Fibroblast of peridontal ligament (primary cell): ENCODE data around the gene RTP3.
"Not testable (repeated sequence)": the region's sequence is repeated elsewhere in the genome, so short reads cannot be mapped to it uniquely, and the experiment has no call there.

Experiments
- DNase-seq: peaks from one replicate; pipeline ENCODE4 v3.0.0-alpha.2; 2010; ENCODE audit errors: extremely low read depth

RTP3 gene

DNA sequence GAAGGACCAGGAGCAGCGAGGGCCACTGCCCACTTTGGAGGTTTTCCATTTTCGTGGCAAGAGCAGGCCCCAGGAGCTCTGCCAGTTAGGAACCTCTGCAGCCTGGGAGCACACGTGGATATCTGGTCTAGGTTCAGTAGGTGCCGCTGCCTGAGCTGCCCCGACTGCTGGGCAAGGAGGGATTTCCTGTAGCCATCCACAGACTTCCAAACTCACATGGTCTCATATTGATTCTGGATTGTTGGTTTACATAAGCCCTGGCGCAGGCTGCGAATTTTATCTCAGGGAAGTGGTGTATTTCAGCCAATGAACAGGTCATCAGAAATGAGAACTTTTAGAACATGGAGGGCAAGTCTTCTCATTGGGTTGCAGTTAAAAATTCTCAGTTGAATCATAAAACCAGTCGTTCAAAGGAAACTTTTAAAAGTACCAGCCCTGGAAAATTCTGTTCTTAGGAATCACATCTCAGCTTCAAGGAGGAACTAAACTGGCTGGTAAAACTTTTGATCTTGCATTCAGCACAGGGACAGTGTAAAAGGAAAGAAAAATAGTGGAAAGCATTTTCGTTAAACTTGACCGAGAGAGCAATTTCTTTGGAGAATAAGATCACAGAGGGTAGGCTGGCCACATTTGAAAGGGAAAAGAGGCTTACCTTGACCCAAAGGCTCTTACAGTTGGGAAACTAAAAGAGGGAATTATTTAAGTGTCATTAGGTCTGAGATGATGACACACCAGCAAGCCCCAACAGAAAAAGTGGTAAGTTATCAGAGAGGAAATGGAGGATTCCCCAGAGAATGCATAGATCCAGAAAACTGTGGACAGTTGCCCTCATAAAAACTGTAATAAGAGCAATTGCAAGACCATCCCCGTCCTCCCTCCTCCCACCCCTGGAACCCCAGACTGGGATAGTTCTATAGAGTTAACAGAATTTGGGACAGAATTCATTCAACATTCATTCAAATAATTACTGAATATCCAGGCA, 6.4 kb upstream of the RTP3 start:
- DNase-seq: no peak

DNA sequence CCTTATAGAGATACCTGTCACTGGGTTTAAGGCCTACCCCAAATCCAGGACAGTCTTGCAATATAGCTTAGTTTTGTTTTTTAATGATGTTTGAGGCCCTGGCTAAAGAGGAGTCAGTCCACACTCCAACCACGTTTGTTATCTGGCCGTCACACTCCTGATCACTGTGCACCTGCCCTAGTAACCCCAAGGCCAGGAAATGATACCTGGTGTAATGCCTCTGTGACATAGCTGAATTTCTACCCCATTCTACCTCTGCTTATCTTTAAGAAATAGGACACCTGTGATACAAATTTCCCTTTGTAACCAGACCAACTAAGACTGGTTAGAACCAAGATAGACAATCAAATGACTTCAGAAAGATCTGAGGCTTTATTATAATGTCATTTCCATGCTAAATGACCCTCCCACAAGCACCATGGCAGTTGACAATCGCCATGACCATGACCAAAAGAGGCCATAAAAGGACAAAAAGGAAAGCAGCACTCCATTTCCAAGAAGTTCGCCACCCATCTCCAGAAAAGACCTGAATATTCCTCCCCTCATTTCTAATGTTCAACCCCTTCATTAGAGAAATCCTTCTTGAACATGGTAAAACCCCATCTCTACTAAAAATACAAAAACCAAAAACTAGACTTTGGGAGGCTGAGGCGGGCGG, 4.8 kb upstream of the RTP3 start:
- no peak for DNase-seq

DNA sequence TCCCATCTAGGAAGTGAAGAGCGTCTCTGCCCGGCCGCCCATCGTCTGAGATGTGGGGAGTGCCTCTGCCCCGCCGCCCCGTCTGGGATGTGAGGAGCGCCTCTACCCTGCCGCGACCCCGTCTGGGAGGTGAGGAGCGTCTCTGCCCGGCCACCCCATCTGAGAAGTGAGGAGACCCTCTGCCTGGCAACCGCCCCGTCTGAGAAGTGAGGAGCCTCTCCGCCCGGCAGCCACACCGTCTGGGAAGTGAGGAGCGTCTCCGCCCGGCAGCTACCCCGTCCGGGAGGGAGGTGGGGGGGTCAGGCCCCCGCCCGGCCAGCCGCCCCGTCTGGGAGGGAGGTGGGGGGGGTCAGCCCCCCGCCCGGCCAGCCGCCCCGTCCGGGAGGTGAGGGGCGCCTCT, 3.3 kb upstream of the RTP3 start:
- not testable (repeated sequence) for DNase-seq

DNA sequence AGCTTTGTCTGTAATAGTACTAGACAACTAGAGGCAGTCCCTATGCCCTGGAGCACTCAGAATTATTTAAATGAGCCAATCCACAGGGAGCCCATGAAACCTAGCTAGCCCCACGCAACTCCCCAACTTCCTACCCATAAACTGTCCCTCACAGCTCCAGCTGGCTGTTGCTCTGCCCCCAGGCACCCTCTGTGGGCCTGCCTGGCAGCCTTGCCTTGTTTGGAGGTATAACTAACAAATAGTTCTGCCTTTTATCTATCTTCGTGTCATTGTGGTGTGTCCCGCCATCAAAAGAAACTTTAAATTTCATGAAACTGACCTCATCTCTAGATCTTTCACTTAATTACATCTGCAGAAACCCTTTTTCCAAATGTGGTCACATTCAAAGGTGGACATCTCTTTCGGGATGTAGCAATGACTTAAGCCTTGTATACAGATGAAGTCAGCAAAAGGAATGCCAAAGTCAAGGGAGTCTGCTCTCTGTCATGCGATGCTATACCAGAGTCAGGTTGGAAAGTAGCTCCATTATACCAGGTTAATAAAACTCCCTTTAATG, 1.8 kb upstream of the RTP3 start:
- peak; percentile 80 for DNase-seq

DNA sequence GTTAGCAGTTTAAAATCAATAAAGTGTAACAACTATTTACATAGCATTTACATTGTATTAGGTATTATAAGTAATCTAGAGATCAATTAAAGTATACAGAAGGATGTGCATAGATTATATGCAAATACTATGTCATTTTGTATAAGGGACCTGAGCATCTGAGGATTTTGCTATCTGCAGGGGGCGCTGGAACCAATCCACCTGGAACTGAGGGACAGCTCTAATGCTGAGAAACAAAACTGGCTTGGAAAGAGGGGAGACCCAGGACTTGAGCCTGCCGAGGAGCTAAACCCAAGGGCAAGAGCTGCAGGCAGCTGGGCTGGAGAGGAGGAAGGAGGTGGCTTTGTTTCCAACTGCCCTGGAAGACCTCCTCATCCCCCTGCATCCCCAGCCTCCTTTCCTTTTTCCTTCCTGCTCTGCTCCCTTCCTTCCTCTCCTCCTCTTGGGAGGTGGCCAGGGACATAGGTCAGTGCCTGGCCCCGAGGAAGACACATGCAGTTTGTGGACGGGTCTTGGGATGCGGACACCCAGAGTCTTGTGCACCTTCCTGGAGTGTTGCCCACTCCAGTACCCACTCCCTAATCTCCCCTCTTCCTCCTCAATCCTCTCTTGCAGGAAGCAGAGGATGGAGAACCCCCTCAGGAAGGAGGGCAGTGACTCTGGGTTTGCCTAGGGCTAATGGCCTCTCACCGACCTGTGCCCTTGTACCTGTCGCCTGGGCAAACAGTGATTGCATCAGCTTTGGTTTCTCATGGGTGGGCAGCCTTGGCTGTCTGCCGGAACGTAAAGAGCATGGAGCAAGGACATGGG, 825 bp upstream of the RTP3 start:
- no peak for DNase-seq

DNA sequence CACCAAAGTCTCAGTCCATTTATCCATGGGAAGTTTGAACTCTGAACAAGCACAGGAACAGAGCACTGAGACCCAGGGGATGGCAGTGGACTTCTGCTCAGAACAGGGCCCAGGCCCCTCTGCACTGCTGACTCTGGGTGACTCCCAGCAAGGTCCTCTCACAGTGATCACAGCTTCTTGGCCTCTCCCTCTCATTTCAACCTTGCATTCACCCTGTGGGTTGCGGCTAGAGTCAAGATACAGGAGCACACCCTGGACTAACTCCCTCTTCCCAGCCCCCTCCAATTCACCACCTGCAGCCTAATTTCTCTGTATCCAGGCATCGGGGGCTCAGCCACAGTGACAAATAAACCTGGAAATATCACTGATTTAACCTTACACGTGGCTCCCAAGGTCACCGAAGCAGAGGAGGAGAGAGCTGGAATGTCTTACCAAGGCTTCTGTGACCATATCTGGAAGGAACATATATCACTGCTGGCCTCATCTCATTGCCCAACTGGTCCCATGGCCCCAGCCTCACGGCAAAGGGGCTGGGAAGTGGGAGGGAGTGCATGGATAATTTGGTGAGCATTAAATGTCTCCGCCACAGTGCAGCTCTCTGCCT, 1.2 kb downstream of the RTP3 start:
- no peak for DNase-seq

DNA sequence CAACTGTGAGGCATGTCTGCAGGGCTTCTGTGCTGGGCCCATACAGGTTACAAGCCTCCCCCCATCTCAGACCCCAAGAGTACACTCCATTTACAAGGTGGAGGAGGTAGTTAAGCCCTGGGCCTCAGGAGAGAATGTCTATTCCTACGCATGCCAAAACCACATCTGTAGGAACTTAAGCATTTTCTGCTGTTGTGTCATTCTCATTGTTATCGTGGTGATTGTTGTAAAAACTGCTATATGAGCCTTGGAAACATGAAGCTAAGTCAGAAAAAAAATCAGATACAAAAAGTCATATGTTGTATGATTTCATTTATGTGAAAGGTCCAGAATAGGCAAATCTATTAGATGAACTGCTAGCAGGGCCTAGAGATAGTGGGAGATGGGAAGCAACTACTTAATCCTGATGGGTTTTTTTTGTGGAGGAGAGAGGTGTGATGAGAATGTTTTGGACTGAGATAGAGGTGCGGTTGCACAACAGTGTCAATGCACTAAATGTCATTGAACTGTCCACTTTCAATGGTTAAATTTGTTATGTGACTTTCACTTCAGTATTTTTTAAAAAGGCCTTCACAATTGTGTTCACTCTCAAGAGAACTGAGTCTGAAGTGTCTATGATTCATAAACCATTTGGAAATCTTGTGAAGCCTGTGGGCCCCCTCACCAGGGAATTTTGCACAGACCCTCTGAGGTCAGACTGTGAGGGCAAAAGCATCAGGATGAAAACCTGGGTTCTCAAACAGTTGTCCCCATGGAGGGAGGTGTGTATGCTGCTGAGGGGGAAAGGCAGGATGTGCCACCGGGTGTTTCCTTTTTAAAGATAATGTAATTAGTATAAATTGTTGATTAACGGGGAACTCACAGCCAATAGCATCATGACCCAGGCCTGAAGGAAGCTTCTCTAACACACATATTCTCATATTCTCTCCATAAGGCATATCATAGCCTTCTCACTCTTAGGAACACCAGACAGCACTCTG, 3.2 kb downstream of the RTP3 start:
- peak; percentile 83 for DNase-seq

DNA sequence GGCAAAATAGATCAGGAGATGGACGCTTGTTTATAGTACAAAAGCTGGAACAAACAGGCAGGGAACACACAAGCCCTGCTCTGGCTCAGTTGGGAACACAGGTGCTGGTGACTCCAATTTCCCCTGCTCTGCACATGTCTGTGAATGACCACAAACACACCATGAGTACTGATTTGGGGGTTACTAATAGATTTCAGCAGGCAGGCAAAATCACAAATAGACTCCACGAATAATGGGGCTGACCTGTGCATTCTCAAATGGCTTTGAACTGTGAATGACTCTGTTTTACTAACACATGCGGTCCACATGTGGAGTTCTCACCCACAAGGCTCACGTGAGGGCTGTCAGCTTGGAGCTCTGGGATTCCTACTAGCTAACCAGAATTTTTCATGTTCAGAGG, 3.9 kb downstream of the RTP3 start:
- no peak for DNase-seq

DNA sequence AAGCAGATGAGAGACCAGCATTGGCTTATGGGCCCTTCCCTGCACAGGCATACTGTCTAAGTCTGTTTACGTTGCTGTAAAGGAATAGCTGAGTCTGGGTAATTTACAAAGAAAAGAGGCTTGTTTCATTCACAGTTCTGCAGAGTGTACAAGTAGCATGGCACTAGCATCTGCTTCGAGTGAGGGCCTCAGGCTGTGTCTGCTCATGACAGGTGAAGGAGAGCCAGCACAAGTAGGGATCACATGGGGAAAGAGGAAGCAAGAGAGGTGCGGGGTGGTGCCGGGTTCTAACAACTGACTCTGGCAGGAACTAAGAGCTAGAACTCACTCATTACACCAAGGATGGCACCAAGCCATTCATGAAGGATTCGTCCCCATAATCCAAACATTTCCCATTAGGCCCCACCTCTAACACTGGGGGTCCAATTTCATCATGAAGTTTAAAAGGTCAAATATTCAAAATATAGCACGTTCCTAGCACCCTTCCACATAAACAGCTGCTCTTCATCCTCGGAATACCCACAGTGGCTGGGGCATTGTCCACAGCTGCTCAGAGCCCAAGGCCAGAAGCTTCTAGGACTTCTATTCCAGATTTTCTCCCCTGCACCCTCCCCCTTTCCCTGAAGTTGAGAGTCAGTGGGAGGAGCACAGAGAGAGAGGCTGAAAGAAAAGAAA, 5.6 kb downstream of the RTP3 start:
- DNase-seq: no peak

DNA sequence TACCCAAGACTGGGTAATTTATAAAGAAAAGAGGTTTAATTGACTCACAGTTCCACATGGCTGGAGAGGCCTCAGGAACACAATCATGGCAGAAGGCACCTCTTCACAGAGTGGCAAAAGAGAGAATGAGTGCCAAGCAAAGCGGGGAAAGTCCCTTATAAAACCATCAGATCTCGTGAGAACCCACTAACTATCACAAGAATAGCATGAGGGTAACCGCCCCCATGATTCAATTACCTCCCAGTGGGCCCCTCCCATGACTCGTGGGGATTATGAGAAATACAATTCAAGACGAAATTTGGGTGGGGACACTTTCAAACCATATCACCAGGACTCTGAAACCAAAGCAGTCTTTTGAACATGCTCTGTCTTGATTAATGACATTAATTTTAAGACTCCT, 7.0 kb downstream of the RTP3 start:
- DNase-seq: no peak

DNA sequence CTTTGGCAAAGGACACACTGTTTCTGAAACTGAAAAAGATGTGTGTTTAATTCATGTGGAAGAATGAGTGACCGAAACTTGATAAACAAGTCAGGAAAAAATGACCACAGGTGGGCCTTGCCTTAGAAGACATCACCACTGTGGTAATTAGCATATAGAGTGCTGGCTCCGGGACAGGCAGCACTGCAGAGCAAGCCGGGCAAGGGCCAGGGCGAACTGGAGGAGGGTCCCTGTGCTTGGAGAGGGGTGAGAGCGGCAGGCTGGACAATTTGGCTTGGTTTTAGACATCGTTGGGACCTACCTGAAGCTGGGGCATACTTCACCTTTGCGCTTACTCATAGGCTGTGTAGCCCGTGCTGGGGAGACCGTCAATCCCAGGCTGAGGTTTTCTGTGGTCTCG, 8.2 kb downstream of the RTP3 start:
- DNase-seq: no peak

DNA sequence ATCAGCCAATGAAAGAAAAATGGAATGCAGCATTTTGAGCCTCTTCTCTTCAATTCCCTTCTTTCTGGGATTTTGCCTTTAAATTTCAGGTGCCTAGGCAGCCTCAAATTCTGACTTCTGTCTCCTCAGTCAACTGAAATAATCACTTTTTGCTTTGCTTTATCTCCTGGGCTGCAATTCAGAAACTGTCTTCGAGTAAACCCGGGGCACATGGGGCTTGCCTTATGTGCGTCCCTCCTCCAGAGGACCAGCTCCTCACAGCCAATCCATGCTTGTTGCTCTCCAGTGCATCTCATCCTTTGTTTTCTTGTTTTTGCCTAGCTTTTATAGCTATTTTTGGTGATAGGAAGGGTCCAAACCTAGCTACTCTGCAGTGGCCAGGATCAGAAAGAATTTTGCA, 8.8 kb downstream of the RTP3 start:
- no peak for DNase-seq

DNA sequence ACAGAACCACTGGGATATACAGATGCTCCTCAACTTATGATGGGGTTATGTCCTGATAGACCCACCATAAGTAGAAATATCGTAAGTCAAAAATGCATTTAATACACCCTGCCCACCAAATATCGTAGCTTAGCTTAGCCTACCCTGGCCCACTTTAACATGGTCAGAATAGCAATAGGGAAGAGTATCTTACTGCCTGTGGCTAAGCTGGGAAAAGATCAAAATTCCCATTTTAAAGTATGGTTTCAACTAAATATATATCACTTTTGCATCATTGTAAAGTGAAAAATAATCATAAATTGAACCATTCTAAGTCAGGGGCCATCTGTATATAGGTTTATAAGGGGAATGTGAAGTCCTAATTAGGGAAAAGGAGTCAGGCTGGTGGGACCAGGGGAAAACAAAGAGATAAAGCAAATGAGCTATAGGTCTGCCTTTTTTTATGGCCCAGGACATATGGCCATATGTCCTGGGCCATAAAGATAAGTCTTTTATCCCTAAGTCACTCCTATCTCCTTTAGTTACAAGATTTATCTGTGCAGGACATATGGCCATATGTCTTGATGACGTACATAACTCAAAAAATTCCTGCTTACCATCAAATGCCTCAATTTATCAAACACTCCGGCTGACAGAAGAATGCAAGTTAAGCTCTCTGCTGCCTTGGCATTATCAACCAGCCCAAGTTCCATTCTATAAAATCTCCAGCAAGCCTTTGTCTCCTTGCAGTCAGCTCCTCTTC, 11.2 kb downstream of the RTP3 start:
- no peak for DNase-seq

DNA sequence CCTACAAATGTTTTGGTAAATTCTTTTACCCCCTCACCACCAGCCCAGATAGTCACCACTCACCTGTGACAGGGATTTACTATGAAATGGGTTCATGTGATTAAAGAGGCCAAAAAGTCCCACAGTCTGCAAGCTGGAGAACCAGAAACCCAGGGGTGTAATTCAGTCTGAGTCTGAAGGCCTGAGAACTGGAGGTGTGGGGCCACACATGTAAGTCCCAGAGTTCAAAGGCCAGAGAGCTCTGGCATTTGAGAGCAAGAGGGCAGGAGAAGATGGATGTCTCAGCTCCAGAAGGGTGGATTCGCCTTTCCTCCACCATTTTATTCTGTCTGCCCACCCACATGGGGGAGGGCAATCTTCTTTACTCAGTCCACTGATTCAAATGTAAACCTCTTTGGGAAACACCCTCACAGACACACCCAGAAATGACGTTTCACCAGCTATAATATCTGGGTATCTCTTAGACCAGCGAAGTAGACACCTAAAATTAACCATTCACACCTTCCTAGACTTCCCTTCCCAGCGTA, 11.9 kb downstream of the RTP3 start:
- DNase-seq: no peak

DNA sequence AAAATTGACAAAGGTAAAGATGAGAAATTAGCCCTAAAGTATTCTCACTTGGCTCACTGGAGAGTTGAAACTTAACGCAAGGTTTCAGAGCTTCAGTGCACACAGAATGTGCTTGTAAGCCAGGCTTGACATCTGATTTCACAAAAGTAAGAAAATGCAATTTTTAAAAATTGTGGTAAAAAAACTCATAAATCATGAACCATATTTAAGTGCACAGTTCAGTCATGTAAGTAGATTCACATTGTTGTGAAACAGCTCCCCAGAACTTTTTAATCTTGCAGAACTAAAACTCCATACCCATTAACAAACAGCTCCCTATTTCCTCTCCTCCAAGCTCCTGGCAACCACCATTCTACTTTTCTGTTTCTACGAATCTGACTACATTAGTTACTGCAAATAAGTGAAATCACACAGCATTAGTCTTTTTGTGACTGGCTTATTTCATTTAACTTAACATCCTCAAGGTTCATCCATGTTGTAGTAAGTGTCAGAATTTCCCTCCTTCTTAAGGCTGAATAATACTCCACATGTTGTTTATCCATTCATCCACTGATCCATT, 14.5 kb downstream of the RTP3 start:
- DNase-seq: no peak

DNA sequence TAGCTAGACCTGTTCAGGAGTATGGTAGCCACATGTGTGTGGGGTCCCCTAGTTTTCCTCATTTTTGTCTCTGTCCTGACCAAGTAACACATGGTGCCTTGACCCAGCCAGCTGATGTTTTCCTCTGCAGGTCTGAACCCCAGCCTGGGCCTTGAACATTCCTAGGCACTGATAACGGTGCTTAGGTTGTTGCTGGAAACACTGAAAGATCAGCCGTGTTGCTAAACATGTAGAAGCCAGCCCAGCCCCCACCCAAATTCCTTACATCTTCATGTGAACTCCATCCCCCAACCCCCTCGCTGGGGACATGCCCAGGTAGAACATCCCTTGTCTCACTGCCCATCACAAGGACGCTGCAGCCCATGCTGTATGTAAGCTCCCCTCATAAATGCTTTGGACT, 18.7 kb downstream of the RTP3 start:
- DNase-seq: no peak

DNA sequence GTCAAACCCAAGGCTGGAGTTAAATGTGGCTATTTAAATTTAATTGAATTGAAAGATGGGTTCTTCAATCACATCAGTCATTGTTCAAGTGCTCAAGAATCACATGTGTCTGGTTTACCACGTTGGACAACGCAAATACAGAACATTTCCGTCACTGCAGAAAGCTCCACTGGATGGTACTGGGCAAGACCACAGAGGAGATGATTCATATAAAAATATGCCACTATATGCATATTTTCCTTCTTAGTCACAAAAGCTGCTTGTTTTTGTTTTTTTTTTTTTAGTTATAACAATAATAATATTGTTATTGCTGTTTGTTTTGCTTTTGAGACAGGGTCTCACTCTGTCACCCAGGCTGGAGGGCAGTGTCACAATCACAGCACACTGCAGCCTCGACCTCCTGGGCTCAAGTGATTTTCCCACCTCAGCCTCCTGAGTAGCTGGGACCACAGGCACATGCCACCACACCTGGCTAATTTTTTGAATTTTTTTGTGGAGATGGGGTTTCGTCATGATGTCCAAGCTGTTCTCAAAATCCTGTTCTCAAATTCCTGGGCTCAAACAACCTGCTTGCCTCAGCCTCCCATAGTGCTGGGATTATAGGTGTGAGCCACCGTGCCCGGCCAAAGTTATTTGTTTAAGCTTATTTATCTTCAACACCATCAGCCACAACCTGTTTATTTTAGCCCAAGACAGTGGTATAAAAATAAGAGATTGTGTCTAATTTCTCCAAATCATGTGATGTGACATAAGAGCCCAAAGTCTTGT, 19.4 kb downstream of the RTP3 start:
- peak; percentile 90 for DNase-seq

DNA sequence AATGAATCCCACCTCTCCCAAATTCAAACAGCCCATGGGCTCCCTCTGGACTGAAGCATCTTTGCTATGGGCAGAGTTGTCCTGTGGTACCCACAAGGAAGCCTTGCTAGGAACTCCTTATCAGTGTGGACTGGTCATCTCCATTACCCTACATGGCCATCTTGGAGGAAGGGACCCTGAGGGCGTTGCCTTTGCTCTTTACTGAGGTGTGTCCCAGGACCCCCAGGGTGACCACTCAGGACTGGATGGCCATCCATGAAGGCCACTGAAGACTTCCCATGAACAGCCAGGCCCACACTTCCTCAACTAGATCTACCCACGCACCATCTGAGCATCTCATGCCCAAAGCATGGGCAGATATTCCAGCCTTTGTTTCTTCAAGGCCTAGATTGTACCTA, 20.0 kb downstream of the RTP3 start:
- no peak for DNase-seq
